ENCODE data around the gene POU4F1. TPM values are rescaled to one million over a fixed set of nuclear protein-coding genes. Genes with fewer than 3 reads are reported as not detected.

POU4F1 gene
- total and polyA plus RNA-seq, 2 of the 13 experiments (the other 11 are each of a cell fraction or from before 2014, with no cell fraction given): 1.0 to 1.1 TPM

DNA sequence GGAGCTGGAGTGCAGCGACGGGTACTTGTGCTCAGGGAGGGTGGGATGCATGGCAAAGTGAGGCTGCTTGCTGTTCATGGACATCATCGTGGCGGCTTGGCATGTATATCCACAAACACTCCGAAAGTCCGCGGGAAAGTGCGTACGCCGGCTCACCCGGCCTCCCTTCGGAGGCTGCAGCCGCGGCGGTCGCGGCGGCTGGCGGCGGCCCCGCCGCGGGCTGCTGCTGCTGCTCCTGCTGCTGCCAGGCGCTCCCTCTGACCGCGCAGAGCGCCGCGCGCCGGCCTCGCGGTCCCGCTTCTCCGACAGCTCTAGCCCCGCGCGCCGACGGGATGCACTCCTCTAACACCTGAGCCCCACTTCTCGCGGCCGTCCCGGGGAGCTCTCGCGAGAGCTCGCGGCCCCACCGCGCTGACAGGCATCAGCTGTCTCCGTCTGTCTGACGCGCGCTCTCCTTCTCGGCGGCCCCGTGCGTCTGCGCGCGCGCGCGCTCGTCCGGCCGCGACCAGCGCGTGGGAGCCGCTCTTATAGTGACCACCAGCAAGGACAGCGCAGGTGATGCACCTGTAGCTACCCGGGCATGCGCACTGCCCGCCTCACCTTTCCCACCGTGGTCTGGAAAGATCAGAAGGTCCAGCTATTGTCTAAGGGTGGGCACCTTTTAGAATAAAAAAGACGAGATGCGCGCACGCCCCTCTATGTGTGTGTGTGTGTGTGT is at the start of gene POU4F1 (continued):
- TF ChIP-seq, protein P1, sequence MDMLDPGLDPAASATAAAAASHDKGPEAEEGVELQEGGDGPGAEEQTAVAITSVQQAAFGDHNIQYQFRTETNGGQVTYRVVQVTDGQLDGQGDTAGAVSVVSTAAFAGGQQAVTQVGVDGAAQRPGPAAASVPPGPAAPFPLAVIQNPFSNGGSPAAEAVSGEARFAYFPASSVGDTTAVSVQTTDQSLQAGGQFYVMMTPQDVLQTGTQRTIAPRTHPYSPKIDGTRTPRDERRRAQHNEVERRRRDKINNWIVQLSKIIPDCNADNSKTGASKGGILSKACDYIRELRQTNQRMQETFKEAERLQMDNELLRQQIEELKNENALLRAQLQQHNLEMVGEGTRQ (IDR thresholded peaks at IDR 0.05; ENCODE audit: low read depth, low read length): no peak
- TF ChIP-seq, protein P1 (CRISPR knock-in tag; IDR thresholded peaks at IDR 0.05; ENCODE audit: borderline replicate concordance): no peak
- no peak for TF ChIP-seq ZNF629 (CRISPR knock-in tag; conservative IDR thresholded peaks at IDR 0.05)
- TF ChIP-seq, protein P2, sequence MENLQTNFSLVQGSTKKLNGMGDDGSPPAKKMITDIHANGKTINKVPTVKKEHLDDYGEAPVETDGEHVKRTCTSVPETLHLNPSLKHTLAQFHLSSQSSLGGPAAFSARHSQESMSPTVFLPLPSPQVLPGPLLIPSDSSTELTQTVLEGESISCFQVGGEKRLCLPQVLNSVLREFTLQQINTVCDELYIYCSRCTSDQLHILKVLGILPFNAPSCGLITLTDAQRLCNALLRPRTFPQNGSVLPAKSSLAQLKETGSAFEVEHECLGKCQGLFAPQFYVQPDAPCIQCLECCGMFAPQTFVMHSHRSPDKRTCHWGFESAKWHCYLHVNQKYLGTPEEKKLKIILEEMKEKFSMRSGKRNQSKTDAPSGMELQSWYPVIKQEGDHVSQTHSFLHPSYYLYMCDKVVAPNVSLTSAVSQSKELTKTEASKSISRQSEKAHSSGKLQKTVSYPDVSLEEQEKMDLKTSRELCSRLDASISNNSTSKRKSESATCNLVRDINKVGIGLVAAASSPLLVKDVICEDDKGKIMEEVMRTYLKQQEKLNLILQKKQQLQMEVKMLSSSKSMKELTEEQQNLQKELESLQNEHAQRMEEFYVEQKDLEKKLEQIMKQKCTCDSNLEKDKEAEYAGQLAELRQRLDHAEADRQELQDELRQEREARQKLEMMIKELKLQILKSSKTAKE (CRISPR knock-in tag; IDR thresholded peaks at IDR 0.05; ENCODE audit: borderline replicate concordance): no peak
- TF ChIP-seq ZKSCAN8 (CRISPR knock-in tag; IDR thresholded peaks at IDR 0.05; ENCODE audit: borderline replicate concordance): no peak
- TF ChIP-seq GTF2F1 (IDR thresholded peaks at IDR 0.05; ENCODE audit: low read length): no peak
- TF ChIP-seq CCDC6 (CRISPR knock-in tag; IDR thresholded peaks at IDR 0.05): 0 out of 2 replicates have a peak, but pooled peaks have one; percentile 55
- no peak for TF ChIP-seq RBM39 (IDR thresholded peaks at IDR 0.05; ENCODE audit: low read depth, low read length, poor library complexity, severe bottlenecking)
- no peak for TF ChIP-seq JUND (CRISPR knock-in tag; IDR thresholded peaks at IDR 0.05)
- TF ChIP-seq PCBP2 (optimal IDR thresholded peaks at IDR 0.05; ENCODE audit: low read depth, low read length, poor library complexity, severe bottlenecking): no peak
- TF ChIP-seq ZNF772 (CRISPR knock-in tag; IDR thresholded peaks at IDR 0.05): peak; percentile 68; the same call in 1 of the 2 replicates
- no peak for TF ChIP-seq KDM3A (CRISPR knock-in tag; IDR thresholded peaks at IDR 0.05; ENCODE audit: low read depth)
- peak; percentile 61; the same call in 1 of the 2 replicates for TF ChIP-seq GABPB1 (CRISPR knock-in tag; IDR thresholded peaks at IDR 0.05)
- TF ChIP-seq ZNF766 (CRISPR knock-in tag; IDR thresholded peaks at IDR 0.05; ENCODE audit: borderline replicate concordance): peak; percentile 79; the same call in 1 of the 2 replicates
- TF ChIP-seq, protein P3, sequence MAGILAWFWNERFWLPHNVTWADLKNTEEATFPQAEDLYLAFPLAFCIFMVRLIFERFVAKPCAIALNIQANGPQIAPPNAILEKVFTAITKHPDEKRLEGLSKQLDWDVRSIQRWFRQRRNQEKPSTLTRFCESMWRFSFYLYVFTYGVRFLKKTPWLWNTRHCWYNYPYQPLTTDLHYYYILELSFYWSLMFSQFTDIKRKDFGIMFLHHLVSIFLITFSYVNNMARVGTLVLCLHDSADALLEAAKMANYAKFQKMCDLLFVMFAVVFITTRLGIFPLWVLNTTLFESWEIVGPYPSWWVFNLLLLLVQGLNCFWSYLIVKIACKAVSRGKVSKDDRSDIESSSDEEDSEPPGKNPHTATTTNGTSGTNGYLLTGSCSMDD (CRISPR knock-in tag; IDR thresholded peaks at IDR 0.05): no peak
- peak; percentile 50; the same call in 1 of the 2 replicates for TF ChIP-seq ZFY (CRISPR knock-in tag; IDR thresholded peaks at IDR 0.05)
- peak; percentile 18; the same call in 1 of the 2 replicates for TF ChIP-seq TFE3 (CRISPR knock-in tag; IDR thresholded peaks at IDR 0.05)
- TF ChIP-seq ZNF530 (CRISPR knock-in tag; IDR thresholded peaks at IDR 0.05; ENCODE audit: low read depth): 0 out of 2 replicates have a peak, but pooled peaks have one; percentile 41
- no peak for TF ChIP-seq IRF2 (CRISPR knock-in tag; IDR thresholded peaks at IDR 0.05)
- no peak for TF ChIP-seq ZFP1 (CRISPR knock-in tag; IDR thresholded peaks at IDR 0.05)
- TF ChIP-seq ZNF784 (CRISPR knock-in tag; IDR thresholded peaks at IDR 0.05; ENCODE audit: borderline replicate concordance): no peak
- TF ChIP-seq ZNF180 (CRISPR knock-in tag; IDR thresholded peaks at IDR 0.05; ENCODE audit: borderline replicate concordance, low read depth): no peak
- TF ChIP-seq RNF2 (conservative IDR thresholded peaks at IDR 0.05; ENCODE audit: low read depth): peak; percentile 92
